GM18511 (cell line): Measurements from ENCODE around the gene USP37.

Experiments
- ATAC-seq: cut with Tn5 transposase; IDR thresholded peaks from one replicate; pipeline ENCODE4 v1.9.1; 2021; ENCODE audit warnings: mild to moderate bottlenecking, moderate library complexity; ENCODE audit not compliant: unreplicated experiment

The USP37 gene

DNA sequence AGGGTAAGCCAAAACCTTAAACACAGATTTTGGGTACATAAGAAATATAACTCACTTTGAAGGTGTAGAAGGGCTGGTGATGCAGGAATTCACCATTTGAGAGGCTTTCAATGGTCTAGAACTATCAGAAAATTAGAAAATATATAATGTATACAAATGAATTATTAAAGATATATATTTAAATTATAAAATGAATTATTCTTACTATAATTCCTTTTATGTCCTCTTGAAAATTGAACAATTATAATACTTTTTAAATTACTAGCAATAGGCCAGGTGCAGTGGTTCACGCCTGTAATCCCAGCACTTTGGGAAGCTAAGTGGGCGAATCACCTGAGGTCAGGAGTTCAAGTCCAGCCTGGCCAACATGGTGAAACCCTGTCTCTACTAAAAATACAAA, 88.6 kb downstream of the USP37 start:
- no peak for ATAC-seq

DNA sequence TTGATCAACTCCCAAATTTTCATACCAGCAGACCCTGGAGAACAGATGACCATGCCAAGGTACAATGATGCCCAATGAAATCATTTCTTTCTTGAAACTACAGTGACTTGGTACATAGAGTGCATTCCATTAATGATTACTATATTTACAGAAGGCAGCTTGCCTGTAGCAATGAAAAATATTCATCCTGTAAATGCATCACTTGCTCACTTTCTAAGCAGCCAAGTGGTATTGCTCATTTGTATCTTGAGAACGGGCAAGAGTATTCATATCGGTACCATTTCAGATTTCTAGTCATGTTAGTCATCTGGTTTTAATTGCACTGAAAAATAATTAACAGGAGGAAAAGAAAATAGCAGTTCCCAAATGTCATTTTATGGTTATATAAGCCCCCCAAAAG, 89.6 kb downstream of the USP37 start:
- ATAC-seq, result no peak

DNA sequence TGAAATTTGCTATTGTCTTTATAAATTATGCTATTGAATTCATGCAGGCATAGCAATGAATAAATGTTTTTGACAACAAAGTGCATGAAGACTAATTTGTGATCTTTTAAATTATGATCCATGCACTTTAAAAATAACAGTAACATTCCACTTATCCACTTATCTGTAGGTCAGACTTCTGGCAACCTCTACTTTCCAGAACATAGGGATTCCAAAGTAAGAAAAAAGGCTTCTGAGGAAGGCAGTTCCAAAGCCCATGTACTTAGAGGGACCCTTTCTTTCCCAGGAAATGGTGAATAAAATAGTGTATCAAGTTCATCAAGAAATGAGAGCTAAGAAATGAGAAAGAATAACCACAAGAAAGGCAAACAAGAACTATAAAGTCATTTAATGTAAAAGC, 90.9 kb downstream of the USP37 start:
- ATAC-seq, result no peak

DNA sequence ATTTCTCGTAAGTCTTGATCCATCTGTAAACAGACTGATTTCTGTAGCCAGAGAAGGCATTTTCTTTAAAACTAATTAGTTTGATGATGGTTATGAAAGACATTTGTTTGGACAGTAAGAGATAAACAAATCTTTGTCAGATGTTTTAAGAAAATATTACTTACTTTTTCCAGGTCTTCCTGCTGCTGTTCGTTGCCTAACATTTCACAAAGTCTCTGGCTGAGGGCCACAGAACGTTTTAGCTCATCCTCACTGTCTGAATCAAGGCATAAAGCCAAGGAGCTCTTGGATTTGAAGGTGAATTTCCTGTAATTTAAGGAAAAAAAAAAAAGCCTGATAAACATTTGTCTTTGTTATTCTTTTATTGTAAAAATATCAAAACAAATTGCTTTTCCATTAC, 91.5 kb downstream of the USP37 start:
- ATAC-seq, result no peak

DNA sequence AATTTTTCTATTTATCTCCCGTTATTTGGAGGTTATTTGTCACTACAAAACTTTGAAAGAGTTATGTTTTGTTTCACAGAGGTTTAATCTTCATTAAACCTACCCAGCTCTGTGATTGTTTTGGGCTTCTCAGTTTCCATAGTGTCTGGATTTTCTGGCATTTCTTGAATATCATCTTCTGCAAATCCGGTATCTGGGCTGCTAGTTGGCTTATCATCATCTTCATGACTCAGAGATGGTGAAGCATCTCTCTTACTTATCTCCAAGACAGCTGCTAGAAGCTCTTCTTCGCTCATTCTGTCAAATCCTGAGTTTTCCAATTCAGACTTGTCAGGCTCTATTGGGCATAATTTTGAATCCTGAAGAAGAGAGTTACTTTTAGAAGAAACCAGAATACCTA, 93.6 kb downstream of the USP37 start:
- no peak for ATAC-seq

DNA sequence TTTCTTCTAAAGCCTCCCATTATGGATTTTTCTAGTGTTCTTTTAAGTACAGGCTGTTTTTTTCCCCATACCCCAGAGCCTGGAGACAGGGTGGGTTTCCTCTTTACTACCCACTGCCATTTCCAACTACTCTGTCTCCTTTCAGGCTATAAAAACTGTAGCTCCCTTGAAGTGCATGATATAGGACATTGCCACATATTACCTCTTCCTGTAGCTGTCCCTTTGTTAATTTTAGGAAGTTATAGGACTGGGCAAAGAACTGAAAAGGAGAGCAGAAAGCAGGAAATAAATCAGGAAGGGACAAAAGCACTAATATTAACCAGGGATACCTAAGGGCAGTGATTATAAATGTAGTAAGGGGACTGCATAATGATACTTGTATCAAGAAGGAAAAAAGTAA, 95.2 kb downstream of the USP37 start:
- no peak for ATAC-seq

DNA sequence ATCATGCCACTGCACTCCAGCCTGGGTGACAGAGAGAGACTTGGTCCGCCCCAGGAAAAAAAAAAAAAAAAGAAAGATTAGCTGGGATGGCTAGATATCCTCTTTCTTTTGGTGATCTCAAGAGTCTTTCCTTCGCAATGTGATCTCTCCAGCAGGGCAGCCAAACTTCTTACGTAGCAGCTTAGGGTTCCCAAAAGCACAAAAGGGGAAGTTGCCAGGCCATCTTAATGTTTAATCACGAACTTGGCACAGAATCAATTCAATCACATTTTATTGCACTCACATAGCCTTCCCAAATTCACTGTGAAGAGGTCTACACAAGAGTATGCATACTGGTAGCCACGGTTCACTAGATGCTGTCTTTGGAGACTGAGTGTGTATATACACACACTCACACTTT, 96.2 kb downstream of the USP37 start:
- ATAC-seq, result no peak

DNA sequence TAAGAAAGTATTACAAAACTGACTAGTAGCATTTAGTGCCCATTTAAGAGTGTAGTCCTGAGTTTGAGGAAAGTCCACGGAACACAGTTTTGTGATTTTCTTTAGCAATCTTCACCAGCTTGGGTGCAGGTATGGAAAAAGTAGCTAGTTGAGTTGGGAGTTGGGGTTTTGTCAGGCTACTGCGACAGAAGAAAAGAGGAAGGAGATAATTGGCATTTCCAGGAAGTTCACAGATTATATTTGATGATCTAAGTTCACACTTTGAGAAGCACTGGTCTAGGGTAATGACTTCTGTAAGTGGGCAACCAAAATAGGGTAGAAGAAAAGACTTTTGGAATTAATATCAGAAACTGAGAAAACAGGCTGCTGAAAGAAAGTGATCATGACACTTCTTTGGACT, 97.1 kb downstream of the USP37 start:
- no peak for ATAC-seq

DNA sequence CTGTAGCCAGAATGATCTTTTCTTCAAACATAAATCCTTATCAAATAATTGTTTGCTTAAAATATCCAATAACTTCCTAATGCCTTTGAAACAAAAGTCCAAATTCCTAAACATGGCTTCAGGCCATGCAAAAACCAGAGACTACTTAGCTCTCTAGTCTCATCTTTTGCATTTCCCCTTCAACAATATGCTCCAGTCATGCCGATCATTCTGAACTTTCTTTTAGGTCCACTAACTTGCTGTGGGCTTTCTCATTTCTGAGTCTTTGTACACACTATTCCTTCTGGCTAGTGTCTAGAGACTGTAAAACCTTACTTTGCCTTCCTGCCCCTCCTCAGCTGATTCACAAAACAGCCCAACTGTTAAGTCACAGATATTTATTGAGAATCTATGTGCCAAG, 97.7 kb downstream of the USP37 start:
- ATAC-seq, result no peak

DNA sequence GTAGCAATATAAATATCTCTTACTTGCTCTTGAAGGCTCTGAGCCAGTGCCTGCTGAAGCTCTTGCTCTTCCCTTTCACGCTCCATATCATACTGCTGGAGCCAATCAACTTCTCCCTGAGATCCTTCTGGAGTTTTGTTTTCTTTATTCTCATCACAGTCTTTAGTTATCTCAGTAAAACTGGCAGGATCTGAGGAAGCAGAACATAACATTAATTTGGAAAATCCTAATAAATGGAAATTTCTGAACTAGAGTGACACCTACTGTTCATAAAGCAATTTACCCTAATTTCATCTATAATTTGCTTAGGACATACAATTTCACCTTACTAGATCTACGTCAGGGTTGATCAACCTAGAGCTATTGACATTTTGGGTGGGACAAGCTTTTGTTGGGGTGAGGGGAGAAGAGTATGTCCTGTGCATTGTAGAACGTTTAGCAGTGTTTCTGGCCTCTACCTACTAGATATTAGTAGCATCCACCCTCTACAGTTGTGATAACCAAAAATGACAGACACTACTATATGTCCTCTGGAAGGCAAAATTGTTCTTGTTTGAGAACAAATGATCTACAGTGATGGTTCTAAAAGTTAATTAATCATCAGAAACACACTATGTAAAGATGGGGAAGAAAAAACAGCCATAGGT, 102.0 kb downstream of the USP37 start:
- ATAC-seq, result no peak

DNA sequence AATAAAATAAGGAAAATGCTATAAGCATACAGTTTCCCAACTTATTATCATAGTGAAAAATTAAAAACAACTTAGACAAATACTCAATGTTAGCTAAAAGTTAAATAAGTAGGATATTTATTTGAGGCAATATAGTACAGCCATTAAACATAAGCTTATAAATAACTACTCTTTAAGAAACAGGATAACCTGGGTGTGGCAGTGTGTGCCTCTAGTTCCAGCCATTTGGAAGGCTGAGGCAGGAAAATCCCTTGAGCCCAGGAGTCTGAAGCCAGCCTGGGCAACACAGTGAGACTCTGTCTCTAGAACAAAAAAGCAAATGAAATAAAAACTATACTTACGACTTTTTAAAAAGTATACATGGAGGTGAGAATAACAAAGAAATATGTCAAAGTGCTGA, 109.6 kb downstream of the USP37 start:
- ATAC-seq, result no peak

DNA sequence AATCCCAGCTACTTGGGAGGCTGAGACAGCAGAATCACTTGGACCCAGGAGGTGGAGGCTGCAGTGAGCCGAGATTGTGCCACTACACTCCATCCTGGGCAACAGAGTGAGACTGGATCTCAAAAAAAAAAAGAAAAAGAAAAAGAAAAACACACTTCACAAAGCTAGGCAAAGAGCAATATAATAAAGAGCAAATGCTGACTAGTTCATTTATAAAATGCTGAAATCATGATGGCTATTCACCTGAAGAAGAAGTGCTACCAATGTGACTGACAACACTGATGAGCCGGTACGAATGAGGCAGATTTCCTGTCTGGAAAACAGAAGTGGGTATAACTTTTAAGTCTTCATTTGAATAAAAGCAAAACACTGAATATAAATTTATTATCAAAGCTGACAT, 111.3 kb downstream of the USP37 start:
- ATAC-seq, result no peak

DNA sequence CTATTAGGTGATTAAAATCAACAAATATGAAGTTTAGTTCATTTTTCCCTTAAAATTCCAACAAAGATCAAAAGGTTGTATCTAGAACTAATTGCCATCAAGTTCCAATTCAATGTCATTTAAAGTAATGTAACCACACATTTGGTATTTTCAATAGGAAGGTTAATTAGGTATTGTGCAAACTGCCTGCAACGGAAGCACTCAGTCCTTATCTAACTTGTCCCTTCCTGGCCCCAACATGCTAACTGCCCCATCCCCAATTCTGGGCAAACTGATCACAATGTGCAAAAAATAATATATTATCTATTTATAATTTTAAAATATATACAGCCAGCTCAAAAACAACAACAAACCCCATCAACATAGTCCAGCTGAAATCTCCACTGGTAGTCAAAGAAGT, 116.1 kb downstream of the USP37 start:
- ATAC-seq, result no peak

DNA sequence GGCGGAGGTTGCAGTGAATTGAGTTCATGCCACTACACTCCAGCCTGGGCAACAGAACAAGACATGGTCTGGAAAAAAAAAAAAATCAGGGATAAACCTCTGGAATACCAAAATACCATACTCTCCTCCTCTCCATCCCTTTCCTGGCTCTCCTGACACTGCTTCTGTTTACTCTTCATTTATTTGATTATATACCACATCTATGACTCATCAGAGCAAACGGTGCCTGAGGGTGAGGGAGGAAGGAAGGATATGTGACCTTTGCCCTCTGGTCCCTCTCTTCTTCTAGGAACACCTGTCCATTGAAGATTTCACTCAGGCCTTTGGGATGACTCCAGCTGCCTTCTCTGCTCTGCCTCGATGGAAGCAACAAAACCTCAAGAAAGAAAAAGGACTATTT, 119.2 kb downstream of the USP37 start:
- no peak for ATAC-seq

DNA sequence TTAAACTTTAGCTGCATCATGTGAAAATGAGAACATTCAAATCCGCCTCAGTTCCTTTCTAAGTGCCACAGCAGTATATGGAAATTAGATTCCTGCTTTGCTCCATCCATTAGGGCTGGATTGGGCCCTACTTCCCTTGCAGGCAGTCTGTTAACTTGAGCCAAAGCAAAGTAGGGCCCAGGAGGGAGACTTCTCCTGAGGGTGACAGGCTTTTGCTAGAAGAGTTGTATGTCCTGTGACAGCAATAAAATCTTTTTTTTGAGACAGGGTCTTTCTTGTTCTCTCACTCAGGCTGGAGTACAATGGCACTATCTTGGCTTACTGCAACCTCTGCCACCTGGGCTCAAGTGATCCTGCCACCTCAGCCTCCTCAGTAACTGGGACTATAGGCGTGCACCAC, 121.1 kb downstream of the USP37 start:
- no peak for ATAC-seq

DNA sequence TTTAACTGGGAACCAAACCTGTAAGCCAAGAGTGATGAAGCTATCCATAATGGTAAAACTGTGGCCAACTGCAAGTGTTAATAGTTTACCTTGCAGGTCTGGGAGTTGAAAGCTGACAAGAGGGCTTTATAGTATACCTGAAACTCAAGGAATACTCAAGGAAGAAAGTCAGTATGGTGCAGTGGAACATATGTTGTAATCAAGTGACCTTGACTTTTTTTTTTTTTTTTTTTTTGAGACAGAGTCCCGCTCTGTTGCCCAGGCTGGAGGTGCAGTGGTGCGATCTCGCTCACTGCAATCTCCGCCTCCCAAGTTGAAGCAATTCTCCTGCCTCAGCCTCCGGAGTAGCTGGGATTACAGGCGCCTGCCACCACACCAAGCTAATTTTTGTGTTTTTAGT, 121.6 kb downstream of the USP37 start:
- no peak for ATAC-seq

DNA sequence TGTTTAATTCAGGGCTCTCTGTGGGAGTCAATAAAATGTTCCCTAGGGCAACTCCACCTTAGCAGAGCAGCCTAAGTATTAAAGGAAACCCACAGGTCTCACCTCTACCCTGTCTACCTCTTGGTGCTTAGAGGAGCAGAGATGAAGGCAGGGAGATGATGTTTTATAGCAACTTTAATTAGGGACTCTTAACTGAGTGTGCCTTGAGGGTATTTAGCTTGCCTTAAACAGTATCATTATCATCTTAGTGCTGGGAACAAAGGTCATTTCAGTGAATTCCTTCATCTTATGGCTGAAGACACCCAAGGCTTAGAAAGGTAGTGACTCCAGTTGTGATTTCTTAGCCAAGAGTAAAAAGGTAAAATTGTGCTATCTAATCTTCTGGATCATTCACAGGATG, 122.5 kb downstream of the USP37 start:
- ATAC-seq, result no peak

DNA sequence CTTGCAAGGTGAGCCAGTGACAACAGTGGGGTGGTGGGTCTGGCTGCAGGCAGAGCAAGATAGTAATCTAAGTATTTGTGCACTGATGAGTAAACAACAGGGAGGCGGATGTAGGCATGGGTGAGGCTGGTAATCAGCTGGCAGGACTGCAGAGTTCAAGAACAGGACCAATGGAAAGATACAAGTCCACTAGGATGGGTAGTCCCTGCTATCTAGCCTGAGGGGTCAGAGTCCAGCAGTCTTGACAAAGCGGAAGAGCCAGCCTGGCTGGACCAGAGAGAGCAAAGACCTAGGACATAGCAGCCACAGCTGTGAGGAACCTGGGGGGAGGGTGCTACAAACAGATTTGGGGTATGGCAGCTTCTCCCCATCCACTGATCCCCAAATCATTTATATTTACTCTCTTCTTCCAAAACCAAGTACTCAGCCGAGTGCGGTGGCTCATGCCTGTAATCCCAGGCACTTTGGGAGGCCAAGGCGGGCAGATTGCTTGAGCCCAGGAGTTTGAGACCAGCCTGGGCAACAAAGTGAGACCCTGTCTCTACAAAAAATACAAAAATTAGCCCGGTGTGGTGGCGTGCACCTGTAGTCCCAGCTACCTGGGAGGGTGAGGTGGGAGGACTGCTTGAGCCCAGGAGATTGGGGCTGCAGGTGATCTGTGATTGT, 123.3 kb downstream of the USP37 start:
- no peak for ATAC-seq

DNA sequence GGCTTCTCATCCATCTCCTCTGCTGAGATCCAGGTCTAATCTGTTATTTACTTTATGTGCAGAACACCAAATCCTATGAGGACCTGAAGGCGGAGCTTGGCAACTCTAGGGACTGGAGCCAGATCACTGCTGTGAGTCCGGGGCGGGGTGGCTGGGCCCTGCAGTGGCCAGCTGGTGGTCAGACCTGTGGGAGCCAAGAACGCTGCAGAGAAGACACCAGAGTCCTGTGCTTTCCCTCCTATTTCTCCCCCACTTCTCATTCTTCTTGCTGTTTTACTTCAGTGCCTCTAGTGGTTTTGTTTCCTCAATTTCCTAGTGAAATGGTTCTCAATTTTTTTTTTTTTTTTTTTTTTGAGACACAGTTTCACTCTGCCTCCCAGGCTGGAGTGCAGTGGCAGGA, 129.6 kb downstream of the USP37 start:
- ATAC-seq, result no peak

DNA sequence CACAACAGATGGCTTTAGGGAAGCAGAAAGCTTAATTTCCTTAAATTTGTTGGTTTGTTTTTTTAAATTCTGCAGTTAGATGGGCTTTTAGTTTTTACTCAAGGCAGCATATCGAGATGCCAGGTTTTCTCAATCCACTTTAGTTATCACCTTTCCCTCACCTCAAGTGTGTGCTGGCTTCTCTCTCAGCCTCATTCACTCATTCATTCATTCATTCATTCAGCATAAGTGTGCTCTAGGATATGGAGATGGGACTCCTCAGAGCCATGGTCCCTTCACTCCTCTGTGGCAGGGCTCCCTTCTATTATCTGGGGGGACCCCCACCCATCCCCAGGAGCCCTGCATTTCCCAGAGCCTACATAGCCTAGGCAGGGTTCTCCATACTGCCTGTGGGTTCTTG, 130.2 kb downstream of the USP37 start:
- ATAC-seq, result no peak

DNA sequence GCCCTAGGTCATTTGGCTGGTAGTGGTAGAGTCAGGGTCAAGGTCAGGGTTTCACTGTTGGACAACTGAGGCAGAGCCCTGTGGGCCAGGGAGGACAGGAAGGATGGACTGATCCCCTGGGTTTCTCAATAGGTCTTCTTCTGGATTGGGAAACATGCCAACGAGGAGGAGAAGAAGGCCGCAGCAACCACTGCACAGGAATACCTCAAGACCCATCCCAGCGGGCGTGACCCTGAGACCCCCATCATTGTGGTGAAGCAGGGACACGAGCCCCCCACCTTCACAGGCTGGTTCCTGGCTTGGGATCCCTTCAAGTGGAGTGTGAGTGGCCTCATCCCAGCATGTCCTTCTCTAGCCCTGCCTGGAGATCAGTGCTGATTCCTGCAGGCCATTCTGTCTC, 131.2 kb downstream of the USP37 start:
- ATAC-seq, result no peak

DNA sequence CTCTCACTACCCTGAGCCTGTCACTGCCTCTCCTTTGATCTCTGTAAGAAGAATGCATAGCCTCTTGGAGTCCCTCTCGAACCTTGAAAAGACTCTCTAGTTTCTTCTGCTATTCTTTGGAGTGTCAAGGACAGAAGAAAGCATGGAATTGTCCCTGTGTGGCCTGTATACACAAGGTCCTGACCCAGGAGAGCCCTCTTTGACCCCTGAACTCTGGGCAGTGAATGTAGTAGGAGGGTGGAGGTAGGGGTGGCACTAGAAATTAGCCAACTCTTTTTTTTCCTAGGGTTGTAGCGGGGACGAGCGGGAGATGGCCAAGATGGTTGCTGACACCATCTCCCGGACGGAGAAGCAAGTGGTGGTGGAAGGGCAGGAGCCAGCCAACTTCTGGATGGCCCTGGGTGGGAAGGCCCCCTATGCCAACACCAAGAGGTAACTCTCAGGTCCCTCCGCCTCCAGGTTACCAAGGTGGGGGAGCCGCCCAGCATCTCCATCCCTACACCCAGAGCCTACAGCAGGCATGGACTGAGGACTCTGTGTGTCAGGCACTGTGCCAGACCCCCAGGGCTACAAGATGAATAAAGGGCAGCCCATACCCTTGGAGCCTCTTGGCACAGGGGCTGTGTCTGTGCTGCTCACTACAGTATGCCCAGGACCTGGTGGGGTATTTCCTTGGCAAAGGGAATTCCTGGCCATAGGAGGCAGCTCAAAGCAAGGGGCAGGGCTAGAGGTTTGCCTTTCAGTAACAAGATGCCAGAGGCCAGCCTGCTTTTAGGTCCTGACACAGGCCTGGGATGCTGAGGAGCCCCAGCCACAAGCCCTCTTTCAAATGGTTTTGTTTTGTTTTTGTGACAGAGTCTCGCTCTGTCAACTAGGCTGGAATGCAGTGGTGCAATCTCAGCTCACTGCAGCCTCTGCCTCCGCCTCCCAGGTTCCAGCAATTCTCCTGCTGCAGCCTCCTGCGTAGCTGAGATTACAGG, 132.9 kb downstream of the USP37 start:
- ATAC-seq, result no peak
